Measurements from ENCODE around the gene SPDYE1.
"Not testable (repeated sequence)": the region's sequence is repeated elsewhere in the genome, so short reads cannot be mapped to it uniquely, and the experiment has no call there.

Gene SPDYE1

GRCh38 chr7:43990829-43991228 lies 6.9 kb upstream of the SPDYE1 start:
- in situ Hi-C loops (cut with HindIII; ENCODE audit: low sequenced_read_pairs): not testable (repeated sequence)

DNA sequence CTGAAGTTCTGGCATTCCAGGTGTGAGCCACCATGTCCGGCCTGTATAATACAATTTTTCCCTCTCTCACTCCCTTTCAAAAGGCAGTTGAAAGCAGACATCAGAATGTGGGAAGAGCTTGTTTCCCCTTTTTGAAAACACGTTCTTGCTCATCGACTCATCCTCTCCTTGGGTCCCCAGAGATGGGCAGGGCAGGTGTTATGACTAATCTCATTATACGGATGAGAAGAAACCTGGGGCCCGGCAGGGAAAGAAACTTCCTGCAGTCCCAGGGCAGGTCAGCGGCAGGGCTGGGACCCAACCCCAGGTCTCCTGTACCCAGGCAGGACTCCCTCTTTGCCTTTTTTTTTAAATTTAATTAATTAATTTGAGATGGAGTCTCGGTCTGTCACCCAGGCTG lies 4.8 kb upstream of the SPDYE1 start:
- in situ Hi-C loops (cut with HindIII; ENCODE audit: low sequenced_read_pairs): not testable (repeated sequence)

- in situ Hi-C loops (cut with HindIII; ENCODE audit: low sequenced_read_pairs): not testable (repeated sequence)
These were observed 3.0 kb upstream of the SPDYE1 start for GRCh38 chr7:43994681-43995080.

GRCh38 chr7:44012081-44012480 lies 14.4 kb downstream of the SPDYE1 start:
- in situ Hi-C loops (cut with HindIII; ENCODE audit: low sequenced_read_pairs): not testable (repeated sequence)

- in situ Hi-C loops (cut with HindIII; ENCODE audit: low sequenced_read_pairs): not testable (repeated sequence)
These were observed 17.4 kb downstream of the SPDYE1 start for GRCh38 chr7:44015090-44015489.

DNA sequence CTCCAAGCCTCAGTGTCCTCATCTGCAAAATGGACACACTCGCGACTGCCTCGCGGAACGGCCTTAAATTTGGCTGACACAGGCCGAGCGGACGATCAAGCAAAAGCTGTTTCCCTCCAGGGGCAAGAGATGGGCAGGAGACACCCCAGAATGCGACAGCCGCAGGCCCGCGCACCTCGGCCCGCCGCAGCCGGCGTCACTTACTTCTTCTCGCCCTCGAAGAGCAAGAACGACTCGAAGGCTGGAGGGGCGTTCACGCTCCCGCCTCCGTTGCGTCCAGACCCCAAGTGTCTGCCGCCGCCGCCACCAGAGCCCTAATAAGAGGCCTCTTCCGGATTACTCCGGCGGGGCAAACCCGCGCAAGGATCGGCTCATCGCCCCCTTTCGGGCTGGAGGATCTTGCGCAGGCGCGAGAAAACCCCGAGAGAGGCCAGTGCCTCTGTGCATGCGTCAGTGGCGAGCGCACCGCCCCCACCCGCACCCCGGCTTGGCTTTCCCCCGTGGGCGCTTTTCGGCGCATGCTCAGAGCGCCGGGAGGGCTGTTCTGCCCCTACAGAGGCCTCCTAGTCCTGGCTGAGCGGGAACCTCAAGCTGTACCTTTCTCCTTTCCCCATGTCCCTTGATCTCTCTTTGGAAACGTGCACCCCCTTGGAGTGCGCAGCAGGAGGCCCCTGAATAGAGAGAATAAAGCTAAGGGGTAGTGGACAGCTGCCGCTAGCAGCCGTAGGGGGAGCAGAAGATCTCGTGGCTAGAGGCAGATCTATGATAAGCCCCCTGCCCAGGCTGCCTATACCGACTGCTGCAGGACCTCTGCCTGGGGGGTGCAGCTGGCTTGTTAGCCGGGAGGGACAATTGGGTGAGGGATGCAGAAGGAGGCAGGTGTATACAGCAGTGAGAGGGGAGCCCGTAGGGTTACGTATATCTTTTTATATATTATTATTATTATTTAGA lies 21.4 kb downstream of the SPDYE1 start:
- in situ Hi-C loops (cut with HindIII; ENCODE audit: low sequenced_read_pairs): not testable (repeated sequence)

GRCh38 chr7:44019825-44020224 lies 22.1 kb downstream of the SPDYE1 start:
- in situ Hi-C loops (cut with HindIII; ENCODE audit: low sequenced_read_pairs): not testable (repeated sequence)

DNA sequence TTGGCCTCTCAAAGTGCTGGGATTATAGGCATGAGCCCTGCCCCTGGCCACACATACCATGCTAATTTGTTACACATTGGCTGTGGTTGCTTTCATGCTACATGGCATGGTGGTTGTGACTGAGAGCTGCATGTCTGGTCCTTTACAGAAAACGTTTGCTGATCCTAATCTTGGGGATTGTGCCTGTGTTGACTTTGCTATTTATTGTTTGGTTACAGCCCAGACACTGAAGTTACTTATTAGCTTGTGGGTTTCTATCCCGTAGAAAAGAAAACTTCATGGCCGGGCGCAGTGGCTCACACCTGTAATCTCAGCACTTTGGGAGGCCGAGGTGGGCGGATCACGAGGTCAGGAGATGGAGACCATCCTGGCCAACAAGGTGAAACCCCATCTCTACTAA lies 24.4 kb downstream of the SPDYE1 start:
- in situ Hi-C loops (cut with HindIII; ENCODE audit: low sequenced_read_pairs): not testable (repeated sequence)

- in situ Hi-C loops (cut with HindIII; ENCODE audit: low sequenced_read_pairs): not testable (repeated sequence)
These were observed 25.2 kb downstream of the SPDYE1 start for GRCh38 chr7:44022796-44023467.

- in situ Hi-C loops (cut with HindIII; ENCODE audit: low sequenced_read_pairs): not testable (repeated sequence)
These were observed 31.7 kb downstream of the SPDYE1 start for GRCh38 chr7:44029433-44029832.

DNA sequence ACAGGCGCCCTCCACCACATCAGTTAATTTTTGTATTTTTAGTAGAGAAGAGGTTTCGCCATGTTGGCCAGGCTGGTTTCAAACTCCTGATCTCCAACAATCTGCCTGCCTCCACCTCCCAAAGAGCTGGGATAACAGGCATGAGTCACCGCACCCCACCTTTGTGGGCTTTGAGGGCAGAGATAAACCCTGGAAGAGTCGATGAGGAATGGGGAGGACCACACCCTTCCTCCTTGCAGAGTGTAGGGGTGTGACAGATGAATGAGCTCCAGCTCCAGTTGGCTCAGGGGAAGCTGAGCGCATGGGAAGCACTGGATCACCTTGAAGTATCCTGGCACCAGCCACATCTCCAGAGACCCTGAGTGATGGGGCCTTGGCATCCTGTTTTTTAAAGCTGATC lies 32.3 kb downstream of the SPDYE1 start:
- in situ Hi-C loops (cut with HindIII; ENCODE audit: low sequenced_read_pairs): not testable (repeated sequence)

DNA sequence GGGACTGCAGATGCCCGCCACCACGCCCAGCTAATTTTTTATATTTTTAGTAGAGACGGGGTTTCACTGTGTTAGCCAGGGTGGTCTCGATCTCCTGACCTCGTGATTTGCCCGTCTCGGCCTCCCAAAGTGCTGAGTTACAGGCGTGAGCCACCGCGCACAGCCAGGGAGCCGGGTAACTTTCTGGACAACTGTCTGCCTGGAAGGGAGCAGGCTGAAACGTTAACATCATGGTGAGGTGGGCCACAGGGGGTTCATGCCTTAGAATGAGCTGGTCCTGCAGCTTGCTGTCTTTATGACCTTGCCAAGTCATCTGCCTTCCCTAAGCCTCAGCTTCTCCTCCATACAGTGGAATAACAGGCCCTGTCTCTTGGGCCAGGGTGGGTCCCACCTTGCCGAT lies 33.6 kb downstream of the SPDYE1 start:
- in situ Hi-C loops (cut with HindIII; ENCODE audit: low sequenced_read_pairs): not testable (repeated sequence)

- in situ Hi-C loops (cut with HindIII; ENCODE audit: low sequenced_read_pairs): not testable (repeated sequence)
These were observed 34.3 kb downstream of the SPDYE1 start for GRCh38 chr7:44032031-44032430.

DNA sequence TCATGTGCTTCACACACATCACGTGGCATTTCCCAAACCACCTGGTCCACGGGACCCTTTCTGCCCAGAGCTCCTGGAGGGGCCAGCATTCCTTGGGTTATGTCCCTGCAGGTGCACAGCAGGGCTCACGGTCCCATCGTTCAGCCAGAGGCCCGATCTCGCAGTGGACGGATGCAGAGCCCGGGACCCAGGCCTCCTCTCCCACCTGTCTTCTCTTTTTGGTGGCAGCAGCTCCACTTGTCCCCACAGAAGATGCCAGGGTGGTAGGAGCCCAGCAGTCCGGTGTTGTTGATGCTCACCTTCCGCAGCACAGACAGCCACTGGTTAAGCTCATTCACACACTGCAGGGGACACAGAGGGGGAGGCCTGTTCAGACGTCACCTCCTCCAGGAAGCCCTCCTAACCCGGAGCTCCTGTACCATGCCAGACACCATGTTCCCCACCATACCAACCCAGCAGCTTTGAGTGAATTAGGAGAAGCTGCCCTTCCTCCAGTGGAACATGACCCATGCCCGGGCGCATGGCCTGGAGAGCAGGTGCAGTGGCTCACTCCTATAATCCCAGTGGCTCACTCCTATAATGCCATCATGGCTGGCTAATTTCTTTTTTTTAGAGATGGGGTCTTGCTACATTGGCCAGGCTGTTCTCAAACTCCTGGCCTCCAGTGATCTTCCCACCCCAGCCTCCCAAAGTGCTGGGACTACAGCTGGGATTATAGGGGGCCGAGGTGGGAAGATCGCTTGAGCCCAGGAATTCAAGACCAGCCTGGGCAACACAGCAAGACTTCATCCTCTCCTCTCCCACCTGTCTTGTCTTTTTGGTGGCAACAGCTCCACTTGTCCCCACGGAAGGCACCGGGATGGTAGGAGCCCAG lies 36.5 kb downstream of the SPDYE1 start:
- in situ Hi-C loops (cut with HindIII; ENCODE audit: low sequenced_read_pairs): not testable (repeated sequence)

DNA sequence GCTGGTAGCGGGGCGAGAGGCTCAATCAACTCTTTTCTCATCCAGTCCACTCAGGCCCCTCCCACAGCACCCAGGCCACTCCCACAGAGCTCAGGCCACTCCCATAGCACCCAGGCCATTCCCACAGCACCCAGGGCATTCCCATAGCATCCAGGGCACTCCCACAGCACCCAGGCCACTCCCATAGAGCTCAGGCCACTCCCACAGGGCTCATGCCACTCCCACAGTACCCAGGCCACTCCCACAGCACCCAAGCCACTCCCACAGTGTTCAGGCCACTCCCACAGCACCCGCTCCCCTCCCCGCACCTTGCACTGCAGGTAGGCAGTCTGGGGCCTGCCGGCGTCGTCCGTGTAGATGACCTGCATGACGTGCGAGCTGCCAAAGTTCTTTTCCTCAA lies 38.7 kb downstream of the SPDYE1 start:
- in situ Hi-C loops (cut with HindIII; ENCODE audit: low sequenced_read_pairs): not testable (repeated sequence)

- in situ Hi-C loops (cut with HindIII; ENCODE audit: low sequenced_read_pairs): not testable (repeated sequence)
These were observed 40.3 kb downstream of the SPDYE1 start for GRCh38 chr7:44037951-44038350.

DNA sequence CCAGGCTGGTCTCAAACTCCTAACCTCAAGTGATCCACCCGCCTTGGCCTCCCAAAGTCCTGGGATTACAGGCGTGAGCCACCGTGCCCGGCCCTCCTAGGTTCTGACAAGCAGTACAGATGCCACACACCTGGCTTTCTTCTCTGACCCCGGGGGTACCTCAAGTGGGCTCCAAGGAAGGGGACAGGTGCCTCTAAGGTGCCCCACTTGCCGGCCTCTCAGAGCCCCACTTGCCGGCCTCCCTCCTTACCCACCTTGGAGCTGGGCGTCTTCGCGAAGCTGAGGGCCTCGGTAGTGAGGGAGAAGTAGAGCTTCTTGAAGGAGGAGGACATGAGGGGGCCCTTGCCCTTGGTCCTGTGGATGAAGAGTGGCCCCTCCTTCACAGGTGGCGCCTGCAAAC lies 40.9 kb downstream of the SPDYE1 start:
- in situ Hi-C loops (cut with HindIII; ENCODE audit: low sequenced_read_pairs): not testable (repeated sequence)

DNA sequence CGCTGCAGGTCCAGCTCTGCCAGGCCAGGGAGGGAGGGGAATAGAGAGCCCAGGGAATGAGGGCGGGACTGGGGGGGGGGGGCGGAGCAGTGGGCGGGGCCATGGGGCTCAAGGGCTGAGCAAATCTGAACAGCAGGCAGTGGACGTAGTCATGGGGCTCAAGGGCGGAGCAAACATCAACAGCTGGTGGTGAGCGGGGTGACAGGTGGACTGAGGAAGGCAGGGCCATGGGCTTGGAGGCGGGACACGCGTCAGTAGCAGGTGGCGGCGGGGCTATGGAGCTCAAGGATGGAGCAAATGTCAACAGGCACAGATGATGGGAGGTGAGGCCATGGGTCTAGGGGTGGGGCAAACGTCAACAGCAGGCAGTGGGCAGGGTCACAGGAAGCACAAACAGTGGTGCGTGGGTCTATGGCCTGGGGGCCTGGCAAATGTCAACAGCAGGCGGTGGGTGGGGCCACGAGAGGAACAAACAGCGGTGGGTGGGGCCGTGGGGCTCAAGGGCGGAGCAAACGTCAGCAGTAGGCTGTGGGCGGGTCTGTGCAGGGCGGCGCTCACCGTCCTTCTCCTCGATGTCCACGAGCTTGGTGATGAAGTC lies 41.4 kb downstream of the SPDYE1 start:
- in situ Hi-C loops (cut with HindIII; ENCODE audit: low sequenced_read_pairs): not testable (repeated sequence)

GRCh38 chr7:44039800-44040492 lies 42.2 kb downstream of the SPDYE1 start:
- in situ Hi-C loops (cut with HindIII; ENCODE audit: low sequenced_read_pairs): not testable (repeated sequence)

DNA sequence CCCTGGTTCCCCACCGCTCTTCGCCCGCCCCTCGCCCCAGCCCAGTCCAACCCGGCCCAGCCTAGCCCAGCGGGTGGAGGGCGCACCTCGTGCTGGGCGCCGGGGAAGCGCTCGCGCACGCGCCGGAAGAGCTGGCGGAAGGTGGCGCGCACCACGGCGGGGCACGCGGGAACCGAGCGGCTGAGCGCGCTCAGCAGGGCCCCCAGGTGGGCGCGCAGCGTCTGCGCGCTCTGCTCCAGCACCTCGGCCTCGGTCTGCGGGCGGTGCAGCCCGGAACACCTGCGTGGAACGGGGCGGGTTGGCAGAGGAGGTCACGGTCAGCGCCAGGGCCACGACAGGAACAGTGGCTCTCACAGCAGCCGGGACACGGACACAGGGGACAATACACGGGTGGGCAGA lies 42.8 kb downstream of the SPDYE1 start:
- in situ Hi-C loops (cut with HindIII; ENCODE audit: low sequenced_read_pairs): not testable (repeated sequence)
